ENCODE results near the gene ADARB1. TPM values are rescaled to one million over a fixed set of nuclear protein-coding genes. Genes with fewer than 3 reads are reported as not detected.

ADARB1 gene
- total and polyA plus RNA-seq, 2 experiments from 2014 or later = 4.8 to 14.8 TPM

DNA sequence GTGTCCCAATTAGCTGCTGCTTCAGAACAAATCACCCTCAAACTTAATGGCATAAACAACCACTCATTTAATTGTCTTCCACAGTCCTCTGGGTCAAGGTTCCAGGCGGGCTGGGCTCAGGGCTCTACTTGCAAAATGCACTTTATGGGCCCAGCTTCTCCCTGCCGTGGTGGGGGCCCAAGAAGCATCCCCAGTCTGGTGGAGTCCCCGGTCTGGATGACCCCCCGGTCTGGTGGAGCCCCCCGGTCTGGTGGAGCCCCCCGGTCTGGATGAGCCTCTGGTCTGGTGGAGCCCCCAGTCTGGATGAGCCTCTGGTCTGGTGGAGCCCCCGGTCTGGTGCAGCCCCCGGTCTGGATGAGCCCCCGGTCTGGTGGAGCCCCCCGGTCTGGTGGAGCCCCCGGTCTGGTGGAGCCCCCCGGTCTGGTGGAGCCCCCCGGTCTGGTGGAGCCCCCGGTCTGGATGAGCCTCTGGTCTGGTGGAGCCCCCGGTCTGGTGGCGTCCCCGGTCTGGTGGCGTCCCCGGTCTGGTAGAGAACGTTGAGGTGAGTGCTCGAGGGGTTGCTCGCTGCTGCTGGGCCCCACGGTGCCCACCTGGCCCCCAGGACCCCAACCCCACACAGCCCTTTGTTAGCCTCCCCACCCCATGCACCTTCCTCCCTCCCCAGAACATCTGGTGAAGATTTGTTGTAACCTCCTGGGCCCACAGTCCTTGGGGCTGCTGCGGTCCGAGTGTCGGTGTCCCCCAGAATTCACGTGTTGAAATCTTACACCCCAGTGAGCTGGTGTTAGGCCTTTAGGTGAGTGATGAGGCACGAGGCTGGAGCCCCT is 179.5 kb downstream of the ADARB1 start:
- no peak for TF ChIP-seq ZNF331 (CRISPR knock-in tag; IDR thresholded peaks at IDR 0.05; ENCODE audit: low read depth)
- Histone ChIP-seq H3K27ac (ENCODE audit: low read depth) (no peak overlapping the region), H3K36me3 (ENCODE audit: insufficient read depth) (no peaks in the 10 kb centered on the region), H3K4me1 (ENCODE audit: insufficient read depth) (no peaks in the 10 kb centered on the region), H3K79me2 (replicated peaks; ENCODE audit: insufficient read depth) (no peaks in the 10 kb centered on the region), H3K4me3 (no peak overlapping the region), H3K4me2 (no peak overlapping the region), H3F3A (replicated peaks; ENCODE audit: low read depth) (no peaks in the 10 kb centered on the region), H2AFZ (no peak overlapping the region), H3K27me3 (ENCODE audit: insufficient read depth) (no peaks in the 10 kb centered on the region), H4K20me1 (replicated peaks; ENCODE audit: insufficient read depth) (no peaks in the 10 kb centered on the region), H3K9me2 (ENCODE audit: insufficient read depth) (no peaks in the 10 kb centered on the region)
- Mint-ChIP-seq H3K4me1 (peaks cover 7% of the 10 kb centered on the region), H3K9me3 (peaks cover 4% of the 10 kb centered on the region; the same call in 1 of the 3 replicates), H3K27me3 (ENCODE audit: insufficient read depth, low read depth, poor library complexity) (peaks cover 8% of the 10 kb centered on the region), H3K36me3 (ENCODE audit: low read depth) (no peaks in the 10 kb centered on the region), H3K4me3 (no peak overlapping the region), H3K27ac (no peak overlapping the region)
- no peak for DNase-seq (ENCODE audit: low spot score)
- no peak for ATAC-seq

DNA sequence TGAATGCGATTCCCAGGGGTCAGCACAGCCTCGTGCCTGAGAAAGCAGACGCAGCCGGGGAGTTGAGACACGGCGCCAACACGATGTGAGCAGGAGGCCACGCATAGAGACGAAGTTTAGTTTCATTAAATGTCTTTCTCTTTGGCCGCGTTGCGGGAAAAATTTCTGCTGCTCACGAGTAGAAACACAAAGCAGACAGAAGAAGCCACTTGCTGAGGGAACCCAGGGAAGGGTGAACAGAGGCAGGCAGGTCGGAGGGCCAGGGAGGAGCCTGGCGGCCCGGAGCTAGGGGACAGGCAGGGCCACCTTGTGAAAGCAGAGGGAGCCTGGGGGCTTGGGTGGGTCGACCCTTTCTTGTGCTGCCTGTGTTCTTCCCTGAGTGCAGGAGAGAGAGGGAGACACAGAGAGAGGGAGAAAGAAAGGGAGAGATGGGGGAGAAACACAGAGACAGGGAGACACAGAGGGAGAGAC is 180.1 kb downstream of the ADARB1 start:
- no peaks in the 10 kb centered on the region for H4K20me1 ChIP-seq (replicated peaks; ENCODE audit: insufficient read depth)
- H3K36me3 ChIP-seq (ENCODE audit: insufficient read depth) = no peaks in the 10 kb centered on the region
- Mint-ChIP-seq H3K36me3 (ENCODE audit: low read depth) (no peaks in the 10 kb centered on the region), H3K27ac (no peak overlapping the region), H3K9me3 (peaks cover 4% of the 10 kb centered on the region; the same call in 1 of the 3 replicates), H3K4me3 (no peak overlapping the region), H3K4me1 (peaks cover under 1% of the 10 kb centered on the region), H3K27me3 (ENCODE audit: insufficient read depth, low read depth, poor library complexity) (peaks cover 6% of the 10 kb centered on the region)
- no peak overlapping the region for H2AFZ ChIP-seq
- H3K4me2 ChIP-seq = no peak overlapping the region
- no peaks in the 10 kb centered on the region for H3K27me3 ChIP-seq (ENCODE audit: insufficient read depth)
- H3F3A ChIP-seq (replicated peaks; ENCODE audit: low read depth) = no peaks in the 10 kb centered on the region
- DNase-seq (ENCODE audit: low spot score) = no peak
- H3K4me3 ChIP-seq = no peak overlapping the region
- no peak overlapping the region for H3K27ac ChIP-seq (ENCODE audit: low read depth)
- H3K4me1 ChIP-seq (ENCODE audit: insufficient read depth) = no peaks in the 10 kb centered on the region
- H3K9me2 ChIP-seq (ENCODE audit: insufficient read depth) = no peaks in the 10 kb centered on the region
- ATAC-seq = no peak
- no peaks in the 10 kb centered on the region for H3K79me2 ChIP-seq (replicated peaks; ENCODE audit: insufficient read depth)
- TF ChIP-seq JUNB (IDR thresholded peaks at IDR 0.05; ENCODE audit: unreplicated experiment) = no peak
- TF ChIP-seq STAT1 (IDR thresholded peaks at IDR 0.05; ENCODE audit: unreplicated experiment) = no peak
- TF ChIP-seq, protein P1, sequence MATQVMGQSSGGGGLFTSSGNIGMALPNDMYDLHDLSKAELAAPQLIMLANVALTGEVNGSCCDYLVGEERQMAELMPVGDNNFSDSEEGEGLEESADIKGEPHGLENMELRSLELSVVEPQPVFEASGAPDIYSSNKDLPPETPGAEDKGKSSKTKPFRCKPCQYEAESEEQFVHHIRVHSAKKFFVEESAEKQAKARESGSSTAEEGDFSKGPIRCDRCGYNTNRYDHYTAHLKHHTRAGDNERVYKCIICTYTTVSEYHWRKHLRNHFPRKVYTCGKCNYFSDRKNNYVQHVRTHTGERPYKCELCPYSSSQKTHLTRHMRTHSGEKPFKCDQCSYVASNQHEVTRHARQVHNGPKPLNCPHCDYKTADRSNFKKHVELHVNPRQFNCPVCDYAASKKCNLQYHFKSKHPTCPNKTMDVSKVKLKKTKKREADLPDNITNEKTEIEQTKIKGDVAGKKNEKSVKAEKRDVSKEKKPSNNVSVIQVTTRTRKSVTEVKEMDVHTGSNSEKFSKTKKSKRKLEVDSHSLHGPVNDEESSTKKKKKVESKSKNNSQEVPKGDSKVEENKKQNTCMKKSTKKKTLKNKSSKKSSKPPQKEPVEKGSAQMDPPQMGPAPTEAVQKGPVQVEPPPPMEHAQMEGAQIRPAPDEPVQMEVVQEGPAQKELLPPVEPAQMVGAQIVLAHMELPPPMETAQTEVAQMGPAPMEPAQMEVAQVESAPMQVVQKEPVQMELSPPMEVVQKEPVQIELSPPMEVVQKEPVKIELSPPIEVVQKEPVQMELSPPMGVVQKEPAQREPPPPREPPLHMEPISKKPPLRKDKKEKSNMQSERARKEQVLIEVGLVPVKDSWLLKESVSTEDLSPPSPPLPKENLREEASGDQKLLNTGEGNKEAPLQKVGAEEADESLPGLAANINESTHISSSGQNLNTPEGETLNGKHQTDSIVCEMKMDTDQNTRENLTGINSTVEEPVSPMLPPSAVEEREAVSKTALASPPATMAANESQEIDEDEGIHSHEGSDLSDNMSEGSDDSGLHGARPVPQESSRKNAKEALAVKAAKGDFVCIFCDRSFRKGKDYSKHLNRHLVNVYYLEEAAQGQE (IDR thresholded peaks at IDR 0.05; ENCODE audit: unreplicated experiment) = no peak
- TF ChIP-seq, protein P2, sequence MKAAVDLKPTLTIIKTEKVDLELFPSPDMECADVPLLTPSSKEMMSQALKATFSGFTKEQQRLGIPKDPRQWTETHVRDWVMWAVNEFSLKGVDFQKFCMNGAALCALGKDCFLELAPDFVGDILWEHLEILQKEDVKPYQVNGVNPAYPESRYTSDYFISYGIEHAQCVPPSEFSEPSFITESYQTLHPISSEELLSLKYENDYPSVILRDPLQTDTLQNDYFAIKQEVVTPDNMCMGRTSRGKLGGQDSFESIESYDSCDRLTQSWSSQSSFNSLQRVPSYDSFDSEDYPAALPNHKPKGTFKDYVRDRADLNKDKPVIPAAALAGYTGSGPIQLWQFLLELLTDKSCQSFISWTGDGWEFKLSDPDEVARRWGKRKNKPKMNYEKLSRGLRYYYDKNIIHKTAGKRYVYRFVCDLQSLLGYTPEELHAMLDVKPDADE (IDR thresholded peaks at IDR 0.05) = no peak
- TF ChIP-seq, protein P3, sequence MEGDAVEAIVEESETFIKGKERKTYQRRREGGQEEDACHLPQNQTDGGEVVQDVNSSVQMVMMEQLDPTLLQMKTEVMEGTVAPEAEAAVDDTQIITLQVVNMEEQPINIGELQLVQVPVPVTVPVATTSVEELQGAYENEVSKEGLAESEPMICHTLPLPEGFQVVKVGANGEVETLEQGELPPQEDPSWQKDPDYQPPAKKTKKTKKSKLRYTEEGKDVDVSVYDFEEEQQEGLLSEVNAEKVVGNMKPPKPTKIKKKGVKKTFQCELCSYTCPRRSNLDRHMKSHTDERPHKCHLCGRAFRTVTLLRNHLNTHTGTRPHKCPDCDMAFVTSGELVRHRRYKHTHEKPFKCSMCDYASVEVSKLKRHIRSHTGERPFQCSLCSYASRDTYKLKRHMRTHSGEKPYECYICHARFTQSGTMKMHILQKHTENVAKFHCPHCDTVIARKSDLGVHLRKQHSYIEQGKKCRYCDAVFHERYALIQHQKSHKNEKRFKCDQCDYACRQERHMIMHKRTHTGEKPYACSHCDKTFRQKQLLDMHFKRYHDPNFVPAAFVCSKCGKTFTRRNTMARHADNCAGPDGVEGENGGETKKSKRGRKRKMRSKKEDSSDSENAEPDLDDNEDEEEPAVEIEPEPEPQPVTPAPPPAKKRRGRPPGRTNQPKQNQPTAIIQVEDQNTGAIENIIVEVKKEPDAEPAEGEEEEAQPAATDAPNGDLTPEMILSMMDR (conservative IDR thresholded peaks at IDR 0.05; ENCODE audit: low read depth in 2 of 2) = no peak
- TF ChIP-seq ZNF331 (CRISPR knock-in tag; IDR thresholded peaks at IDR 0.05; ENCODE audit: low read depth) = no peak
- TF ChIP-seq POLR2AphosphoS5 (IDR thresholded peaks at IDR 0.05; ENCODE audit: low read depth) = no peak
- TF ChIP-seq CREB1 (CRISPR knock-in tag; IDR thresholded peaks at IDR 0.05; ENCODE audit: low read depth) = no peak
- TF ChIP-seq NANOG (IDR thresholded peaks at IDR 0.05; ENCODE audit: borderline replicate concordance) = no peak
- TF ChIP-seq EZH2 (IDR thresholded peaks at IDR 0.05; ENCODE audit: low read depth, unreplicated experiment) = no peak
- TF ChIP-seq ZNF114 (CRISPR knock-in tag; IDR thresholded peaks at IDR 0.05) = no peak
